Left lung (tissue), 10 donors: Measurements from ENCODE around the gene RPTOR. TPM values are rescaled to one million over a fixed set of nuclear protein-coding genes. Genes with fewer than 3 reads are reported as not detected.

ENCODE experiments used
- ATAC-seq: fragments of 200-7000 bp; cut with Tn5 transposase; one replicate; pipeline ENCODE4 v1.9.1; 2020; ENCODE audit warnings: moderate library complexity
- DNase-seq, 4 donors: peaks; one replicate each; pipeline ENCODE4 v3.0.0-alpha.2; 2013 to 2020
- H3K27ac ChIP-seq, 2 donors: fragments of 200-600 bp; sonication (generic) in 1 of 2; one replicate each; pipeline versions ENCODE4 v1.5.0 to v1.8.0; 2020 to 2021
- H3K27me3 ChIP-seq, 2 donors: fragments of 200-600 bp; sonication (generic) in 1 of 2; one replicate each; pipeline versions ENCODE4 v1.5.0 to v1.8.0; 2020 to 2021
- H3K36me3 ChIP-seq, 2 donors: fragments of 200-600 bp; sonication (generic) in 1 of 2; one replicate each; pipeline versions ENCODE4 v1.5.0 to v1.8.0; 2020 to 2021
- H3K4me1 ChIP-seq, 2 donors: fragments of 200-600 bp; one replicate each; pipeline ENCODE4 v1.8.0; 2021
- H3K4me3 ChIP-seq, 2 donors: fragments of 200-600 bp; sonication (generic) in 1 of 2; one replicate each; pipeline versions ENCODE4 v1.5.0 to v1.8.0; 2020 to 2021; ENCODE audit warnings: mild to moderate bottlenecking in 1 of 2
- H3K9me3 ChIP-seq, 2 donors: fragments of 200-600 bp; sonication (generic) in 1 of 2; one replicate each; pipeline versions ENCODE4 v1.5.0 to v1.8.0; 2020 to 2021
- intact Hi-C, 2 donors: fragments of 100-400 bp; cut with DNase I; formaldehyde crosslinking; loops; one replicate each; pipeline versions ENCODE4 v1.11.2 to v1.14.2; 2022
- polyA plus RNA-seq, 6 donors: library from polyadenylated mRNA; unstranded; fragments of 120-200 nt; gene quantifications; one replicate each; pipeline ENCODE4 v1.2.1, GENCODE V29; 2013; ENCODE audit not compliant: insufficient read length in 6 of 6
- total RNA-seq, 2 donors: library from RNA; stranded (reverse); fragmentation: NEBNext Ultra II Directional; extraction: Animal tissue kit (Norgen Biotek cat#: 25700); gene quantifications; one replicate each; pipeline ENCODE4 v1.2.1, GENCODE V29; 2021
- TF ChIP-seq, protein P1 (sequence below), 2 donors: fragments of 200-600 bp; sonication (generic) in 1 of 2; IDR thresholded peaks; one replicate each; pipeline versions ENCODE4 v1.5.0 to v1.8.0; 2021; ENCODE audit warnings: antibody characterized with exemption in 2 of 2
- donor health status: DM: no; HTN: yes; CAD: no.
- donor health status: DM: no; HTN: no; CAD: no.

Gene RPTOR
- total and polyA plus RNA-seq, 8 donors = 14.2 to 39.2 (median 20.7) TPM

DNA sequence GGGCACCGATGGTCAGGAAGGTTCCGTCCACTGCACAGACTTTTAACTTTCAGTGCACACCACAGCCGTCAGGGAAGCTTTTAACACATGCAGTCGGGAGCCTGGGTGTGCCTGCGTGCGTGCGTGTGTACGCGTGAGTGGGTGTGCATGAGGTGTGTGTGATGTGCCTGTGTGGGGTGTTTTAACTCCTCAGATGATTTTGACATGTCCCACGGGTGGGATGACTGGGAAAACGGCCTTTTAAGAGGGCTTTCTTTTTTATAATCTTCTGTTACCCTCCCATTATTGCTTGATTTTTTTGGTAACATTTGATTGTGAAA is 294.3 kb downstream of the RPTOR start:
- ATAC-seq (no peak), DNase-seq (peak in 1 of 4 donors; percentile 33)
- H3K4me1 ChIP-seq = peaks cover 0 to 1% of the 10 kb centered on the region in 2 donors
- H3K36me3 ChIP-seq = peaks cover 0 to 21% of the 10 kb centered on the region in 2 donors
- TF ChIP-seq, protein P1, sequence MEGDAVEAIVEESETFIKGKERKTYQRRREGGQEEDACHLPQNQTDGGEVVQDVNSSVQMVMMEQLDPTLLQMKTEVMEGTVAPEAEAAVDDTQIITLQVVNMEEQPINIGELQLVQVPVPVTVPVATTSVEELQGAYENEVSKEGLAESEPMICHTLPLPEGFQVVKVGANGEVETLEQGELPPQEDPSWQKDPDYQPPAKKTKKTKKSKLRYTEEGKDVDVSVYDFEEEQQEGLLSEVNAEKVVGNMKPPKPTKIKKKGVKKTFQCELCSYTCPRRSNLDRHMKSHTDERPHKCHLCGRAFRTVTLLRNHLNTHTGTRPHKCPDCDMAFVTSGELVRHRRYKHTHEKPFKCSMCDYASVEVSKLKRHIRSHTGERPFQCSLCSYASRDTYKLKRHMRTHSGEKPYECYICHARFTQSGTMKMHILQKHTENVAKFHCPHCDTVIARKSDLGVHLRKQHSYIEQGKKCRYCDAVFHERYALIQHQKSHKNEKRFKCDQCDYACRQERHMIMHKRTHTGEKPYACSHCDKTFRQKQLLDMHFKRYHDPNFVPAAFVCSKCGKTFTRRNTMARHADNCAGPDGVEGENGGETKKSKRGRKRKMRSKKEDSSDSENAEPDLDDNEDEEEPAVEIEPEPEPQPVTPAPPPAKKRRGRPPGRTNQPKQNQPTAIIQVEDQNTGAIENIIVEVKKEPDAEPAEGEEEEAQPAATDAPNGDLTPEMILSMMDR (IDR thresholded peaks at IDR 0.05) = no peak
- no peaks in the 10 kb centered on the region for H3K27me3 ChIP-seq
- H3K27ac ChIP-seq = no peak overlapping the region
- H3K9me3 ChIP-seq = no peaks in the 10 kb centered on the region
- intact Hi-C loops = no loop called here
- no peak overlapping the region for H3K4me3 ChIP-seq

DNA sequence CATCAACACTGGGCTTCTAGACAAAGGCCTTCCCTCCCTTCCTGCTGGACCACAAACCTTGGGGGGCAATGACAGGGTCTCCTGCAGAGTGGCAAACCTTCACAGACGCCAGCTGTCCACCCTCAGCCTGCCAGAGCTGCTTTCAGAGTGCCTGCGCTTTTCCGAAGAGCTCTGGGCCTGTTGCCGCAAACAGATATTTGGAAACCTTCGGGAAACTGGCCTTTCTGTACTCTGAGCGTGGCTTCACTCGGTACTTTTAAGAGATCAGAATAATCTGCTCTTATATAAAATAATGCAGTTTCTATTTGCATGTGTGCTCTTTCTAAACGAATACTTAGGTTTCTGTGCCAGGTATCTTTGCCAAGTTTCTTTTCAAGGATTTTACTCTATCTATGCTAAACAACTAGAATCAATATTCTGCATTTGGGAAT is 294.9 kb downstream of the RPTOR start:
- Histone ChIP-seq H3K36me3 (peaks cover 0 to 22% of the 10 kb centered on the region in 2 donors), H3K27ac (no peak overlapping the region), H3K4me1 (no peaks in the 10 kb centered on the region), H3K9me3 (no peaks in the 10 kb centered on the region), H3K4me3 (no peak overlapping the region), H3K27me3 (no peaks in the 10 kb centered on the region)
- no peak for ATAC-seq
- TF ChIP-seq, protein P1 (IDR thresholded peaks at IDR 0.05) = no peak
- intact Hi-C loops = no loop called here
- peak in 2 of 4 donors; percentile 34 to 46 for DNase-seq

DNA sequence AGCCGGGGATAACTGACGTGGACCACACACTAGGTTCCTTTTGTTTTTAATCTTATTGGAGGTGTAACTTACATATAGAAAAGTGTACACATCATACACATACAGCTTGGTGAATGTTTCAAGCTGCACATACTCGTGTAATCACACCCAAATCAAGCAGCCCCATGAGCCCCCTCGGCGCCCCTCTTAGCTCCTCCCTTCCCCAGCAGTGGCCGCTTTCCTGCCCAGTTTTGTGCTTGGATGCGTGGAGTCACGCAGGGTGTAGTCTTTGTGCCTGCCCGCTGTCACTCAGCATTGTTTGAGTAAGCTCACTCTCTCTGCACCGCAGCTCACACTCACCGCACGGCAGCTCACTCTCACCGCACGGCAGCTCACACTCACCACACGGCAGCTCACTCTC is 295.3 kb downstream of the RPTOR start:
- H3K9me3 ChIP-seq = no peaks in the 10 kb centered on the region
- H3K27me3 ChIP-seq = no peaks in the 10 kb centered on the region
- intact Hi-C loops = no loop called here
- DNase-seq = peak in 2 of 4 donors; percentile 11 to 28
- peaks cover 0 to 26% of the 10 kb centered on the region in 2 donors for H3K36me3 ChIP-seq
- H3K27ac ChIP-seq = no peak overlapping the region
- H3K4me3 ChIP-seq = no peak overlapping the region
- no peaks in the 10 kb centered on the region for H3K4me1 ChIP-seq
- TF ChIP-seq, protein P1 (IDR thresholded peaks at IDR 0.05) = no peak
- ATAC-seq = no peak

DNA sequence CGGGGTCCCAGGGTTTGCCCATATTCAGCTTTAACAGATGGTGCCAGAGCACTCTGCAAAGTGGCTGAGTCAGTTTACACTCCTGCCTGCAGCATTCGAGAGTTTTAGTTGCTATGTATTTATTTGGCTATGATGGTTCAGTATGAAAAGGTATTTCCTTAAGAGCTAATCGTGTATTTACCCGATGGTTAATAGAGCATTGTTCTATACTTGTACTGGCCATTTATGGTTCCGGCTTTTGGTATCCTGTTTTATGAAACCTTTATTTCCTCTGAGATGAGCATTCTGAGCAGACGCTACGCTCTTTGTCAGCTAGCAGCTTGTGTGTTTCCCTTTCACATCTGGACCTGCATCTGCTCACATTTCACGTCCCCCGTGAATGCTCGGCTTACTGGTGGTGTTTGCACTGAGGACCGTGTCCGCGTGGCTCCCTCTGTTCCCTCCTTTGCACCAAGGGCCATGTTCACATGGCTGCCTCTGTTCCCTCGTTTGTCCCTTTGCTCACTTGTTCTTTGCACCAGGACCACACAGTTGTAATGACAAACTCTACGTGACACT is 297.9 kb downstream of the RPTOR start:
- intact Hi-C loops = no loop called here
- Histone ChIP-seq H3K27me3 (no peaks in the 10 kb centered on the region), H3K4me1 (no peaks in the 10 kb centered on the region), H3K4me3 (no peak overlapping the region), H3K27ac (no peak overlapping the region), H3K9me3 (no peaks in the 10 kb centered on the region), H3K36me3 (peaks cover 0 to 41% of the 10 kb centered on the region in 2 donors)
- TF ChIP-seq, protein P1 (IDR thresholded peaks at IDR 0.05) = no peak
- ATAC-seq (no peak), DNase-seq (peak in 1 of 4 donors; percentile 48)

DNA sequence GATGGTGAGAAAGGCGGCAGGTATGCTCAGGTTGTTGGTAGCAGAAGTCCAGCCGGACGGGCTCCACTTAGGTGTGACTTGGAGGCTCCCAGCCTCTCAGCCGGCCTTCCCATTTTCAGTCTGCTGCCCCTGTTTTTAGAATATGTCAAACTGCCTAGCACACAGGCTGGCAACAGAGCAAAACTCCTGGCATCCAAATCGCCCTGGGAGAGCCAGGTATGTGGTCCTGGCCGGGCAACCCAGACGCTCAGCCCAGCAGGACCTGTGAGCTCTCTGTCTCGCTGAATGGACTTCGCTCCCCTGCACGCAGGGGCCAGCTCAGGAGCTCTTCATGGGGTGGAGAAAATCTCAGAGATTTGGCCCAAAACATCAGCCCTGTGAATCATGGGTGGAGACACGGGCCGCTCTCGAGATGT is 299.1 kb downstream of the RPTOR start:
- DNase-seq (peak in 1 of 4 donors; percentile 40), ATAC-seq (no peak)
- Histone ChIP-seq H3K27ac (no peak overlapping the region), H3K36me3 (peaks cover 0 to 41% of the 10 kb centered on the region in 2 donors), H3K27me3 (no peaks in the 10 kb centered on the region), H3K9me3 (no peaks in the 10 kb centered on the region), H3K4me1 (no peaks in the 10 kb centered on the region), H3K4me3 (no peak overlapping the region)
- intact Hi-C loops = no loop called here
- TF ChIP-seq, protein P1 (IDR thresholded peaks at IDR 0.05) = no peak
